ENCODE data around the gene ZNF277. TPM values are rescaled to one million over a fixed set of nuclear protein-coding genes. Genes with fewer than 3 reads are reported as not detected.

ZNF277 gene
- total RNA-seq, 4 donors from 2014 or later: 16.5 to 25.8 (median 19.1) TPM

- Histone ChIP-seq H3K4me3 (no peak overlapping the region), H3K9me3 (no peaks in the 10 kb centered on the region), H3K27me3 (no peaks in the 10 kb centered on the region), H3K27ac (no peak overlapping the region), H3K4me1 (no peaks in the 10 kb centered on the region), H3K36me3 (peaks cover 0 to 9% (median 0%) of the 10 kb centered on the region in 3 donors)
- TF ChIP-seq, protein P1, sequence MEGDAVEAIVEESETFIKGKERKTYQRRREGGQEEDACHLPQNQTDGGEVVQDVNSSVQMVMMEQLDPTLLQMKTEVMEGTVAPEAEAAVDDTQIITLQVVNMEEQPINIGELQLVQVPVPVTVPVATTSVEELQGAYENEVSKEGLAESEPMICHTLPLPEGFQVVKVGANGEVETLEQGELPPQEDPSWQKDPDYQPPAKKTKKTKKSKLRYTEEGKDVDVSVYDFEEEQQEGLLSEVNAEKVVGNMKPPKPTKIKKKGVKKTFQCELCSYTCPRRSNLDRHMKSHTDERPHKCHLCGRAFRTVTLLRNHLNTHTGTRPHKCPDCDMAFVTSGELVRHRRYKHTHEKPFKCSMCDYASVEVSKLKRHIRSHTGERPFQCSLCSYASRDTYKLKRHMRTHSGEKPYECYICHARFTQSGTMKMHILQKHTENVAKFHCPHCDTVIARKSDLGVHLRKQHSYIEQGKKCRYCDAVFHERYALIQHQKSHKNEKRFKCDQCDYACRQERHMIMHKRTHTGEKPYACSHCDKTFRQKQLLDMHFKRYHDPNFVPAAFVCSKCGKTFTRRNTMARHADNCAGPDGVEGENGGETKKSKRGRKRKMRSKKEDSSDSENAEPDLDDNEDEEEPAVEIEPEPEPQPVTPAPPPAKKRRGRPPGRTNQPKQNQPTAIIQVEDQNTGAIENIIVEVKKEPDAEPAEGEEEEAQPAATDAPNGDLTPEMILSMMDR (IDR thresholded peaks at IDR 0.05): no peak
- TF ChIP-seq POLR2A (IDR thresholded peaks at IDR 0.05): no peak
- TF ChIP-seq EP300 (IDR thresholded peaks at IDR 0.05): no peak
- no peak for DNase-seq (ENCODE audit: low spot score in 2 of 2)
- 87% methylated on average over 4 of the region's 4 CpGs for WGBS, 2 donors
Measured at GRCh38 chr7:112293416-112293815, 86.9 kb downstream of the ZNF277 start.

GRCh38 chr7:112296432-112296831 is 89.9 kb downstream of the ZNF277 start:
- TF ChIP-seq EP300 (IDR thresholded peaks at IDR 0.05) (no peak), POLR2A (IDR thresholded peaks at IDR 0.05) (no peak)
- TF ChIP-seq, protein P1 (IDR thresholded peaks at IDR 0.05): no peak
- no peaks in the 10 kb centered on the region for H3K9me3 ChIP-seq
- no peak for DNase-seq (ENCODE audit: low spot score in 2 of 2)
- H3K36me3 ChIP-seq: peaks cover 0 to 4% (median 0%) of the 10 kb centered on the region in 3 donors
- no peaks in the 10 kb centered on the region for H3K4me1 ChIP-seq
- no peaks in the 10 kb centered on the region for H3K27me3 ChIP-seq
- H3K27ac ChIP-seq: no peak overlapping the region
- WGBS, 2 donors: 23 to 32% methylated on average over 1 of the region's 1 CpG
- no peak overlapping the region for H3K4me3 ChIP-seq

DNA sequence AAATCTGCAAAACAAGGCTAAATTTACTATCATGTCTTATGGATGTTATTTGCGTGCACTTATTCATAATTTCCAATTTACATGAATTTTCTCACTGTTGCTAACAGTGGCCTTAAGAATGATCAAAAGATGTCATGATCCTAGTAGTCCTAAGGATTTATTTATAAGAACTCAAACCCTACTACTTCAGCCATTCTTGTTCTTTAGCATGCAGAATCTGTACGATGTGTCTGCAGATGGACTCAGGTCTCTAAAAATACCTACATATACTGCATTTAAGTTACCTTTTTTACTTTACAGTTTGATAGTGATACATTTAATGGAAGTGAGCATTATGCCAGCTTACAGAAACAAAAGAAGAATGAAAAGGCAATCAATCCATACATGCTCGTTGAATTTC is 91.2 kb downstream of the ZNF277 start:
- TF ChIP-seq POLR2A (IDR thresholded peaks at IDR 0.05): no peak
- TF ChIP-seq EP300 (IDR thresholded peaks at IDR 0.05): no peak
- TF ChIP-seq, protein P1 (IDR thresholded peaks at IDR 0.05): no peak
- no peak for DNase-seq (ENCODE audit: low spot score in 2 of 2)
- no peaks in the 10 kb centered on the region for H3K27me3 ChIP-seq
- WGBS, 2 donors: 96 to 98% methylated on average over 3 of the region's 3 CpGs
- no peaks in the 10 kb centered on the region for H3K9me3 ChIP-seq
- H3K27ac ChIP-seq: no peak overlapping the region
- no peaks in the 10 kb centered on the region for H3K4me1 ChIP-seq
- no peak overlapping the region for H3K4me3 ChIP-seq
- H3K36me3 ChIP-seq: peaks cover 0 to 6% (median 0%) of the 10 kb centered on the region in 3 donors

DNA sequence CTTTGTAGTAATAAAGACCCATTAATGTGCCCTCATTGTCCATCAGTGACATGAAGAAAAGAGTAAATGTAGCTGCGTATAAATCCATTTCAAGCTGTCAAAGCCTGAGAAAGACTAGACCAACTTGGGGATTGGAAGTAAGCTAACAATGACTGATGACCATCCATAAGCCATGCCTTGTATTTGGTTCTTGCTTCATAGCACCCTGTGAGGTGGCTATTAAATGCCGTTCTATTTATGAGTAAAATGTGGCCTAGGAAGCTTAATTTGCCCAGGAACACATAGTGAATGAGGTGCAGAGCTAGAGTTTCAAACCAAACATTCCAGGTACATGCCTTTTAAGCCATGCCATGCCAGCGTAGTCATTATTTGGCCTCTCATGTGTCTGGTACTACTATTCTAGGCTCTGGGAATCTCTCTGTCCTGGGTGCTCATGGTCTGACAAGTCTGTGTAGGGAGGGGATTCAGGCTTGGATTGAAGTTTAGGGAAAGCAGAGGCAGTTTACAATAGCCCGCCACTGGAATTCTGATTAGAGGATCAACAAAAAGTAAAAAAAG is 92.1 kb downstream of the ZNF277 start:
- H3K4me3 ChIP-seq: no peak overlapping the region
- H3K27ac ChIP-seq: no peak overlapping the region
- H3K27me3 ChIP-seq: no peaks in the 10 kb centered on the region
- H3K36me3 ChIP-seq: peaks cover 0 to 6% (median 0%) of the 10 kb centered on the region in 3 donors
- H3K9me3 ChIP-seq: no peaks in the 10 kb centered on the region
- WGBS, 2 donors: 88 to 94% methylated on average over 4 of the region's 4 CpGs
- TF ChIP-seq, protein P1 (IDR thresholded peaks at IDR 0.05): no peak
- TF ChIP-seq POLR2A (IDR thresholded peaks at IDR 0.05) (no peak), EP300 (IDR thresholded peaks at IDR 0.05) (no peak)
- no peaks in the 10 kb centered on the region for H3K4me1 ChIP-seq
- DNase-seq (ENCODE audit: low spot score in 2 of 2): no peak

GRCh38 chr7:112300072-112300471 is 93.6 kb downstream of the ZNF277 start:
- Histone ChIP-seq H3K4me1 (no peaks in the 10 kb centered on the region), H3K4me3 (no peak overlapping the region), H3K36me3 (peaks cover 0 to 6% (median 0%) of the 10 kb centered on the region in 3 donors), H3K27ac (no peak overlapping the region), H3K9me3 (no peaks in the 10 kb centered on the region), H3K27me3 (no peaks in the 10 kb centered on the region)
- no peak for DNase-seq (ENCODE audit: low spot score in 2 of 2)
- TF ChIP-seq POLR2A (IDR thresholded peaks at IDR 0.05): no peak
- TF ChIP-seq, protein P1 (IDR thresholded peaks at IDR 0.05): no peak
- TF ChIP-seq EP300 (IDR thresholded peaks at IDR 0.05): no peak
- WGBS, 2 donors: 96 to 97% methylated on average over 2 of the region's 2 CpGs

Data from tibial nerve (tissue), 4 donors.